Mucosa of gallbladder (tissue), 1 donor: ENCODE results near the gene ABI3BP. TPM values are rescaled to one million over a fixed set of nuclear protein-coding genes. Genes with fewer than 3 reads are reported as not detected.

ENCODE experiments used
- DNase-seq: peaks from one replicate; pipeline ENCODE4 v3.0.0-alpha.2; 2020; ENCODE audit warnings: low spot score
- total RNA-seq: library from RNA; stranded (reverse); gene quantifications from one replicate; pipeline ENCODE4 v1.2.1, GENCODE V29; 2021
- donor health status: DM: no; HTN: no; CAD: no.

ABI3BP gene
- total RNA-seq, 1 donor from 2014 or later, result 215 TPM

- DNase-seq, result no peak
Measured at GRCh38 chr3:100888881-100889280, 104.3 kb downstream of the ABI3BP start.

GRCh38 chr3:100882571-100882984 is 110.6 kb downstream of the ABI3BP start:
- DNase-seq, result no peak

GRCh38 chr3:100880845-100881244 is 112.4 kb downstream of the ABI3BP start:
- DNase-seq, result no peak

GRCh38 chr3:100880072-100880471 is 113.1 kb downstream of the ABI3BP start:
- DNase-seq, result no peak

- no peak for DNase-seq
Measured at GRCh38 chr3:100879195-100879810, 113.9 kb downstream of the ABI3BP start.

GRCh38 chr3:100877286-100877685 is 115.9 kb downstream of the ABI3BP start:
- DNase-seq, result no peak

- peak; percentile 76 for DNase-seq
Measured at GRCh38 chr3:100875239-100875638, 118.0 kb downstream of the ABI3BP start.

GRCh38 chr3:100873611-100874010 is 119.6 kb downstream of the ABI3BP start:
- no peak for DNase-seq

GRCh38 chr3:100871306-100871705 is 121.9 kb downstream of the ABI3BP start:
- DNase-seq, result no peak

GRCh38 chr3:100869787-100870186 is 123.4 kb downstream of the ABI3BP start:
- DNase-seq, result no peak

- no peak for DNase-seq
Measured at GRCh38 chr3:100868894-100869293, 124.3 kb downstream of the ABI3BP start.

- DNase-seq, result no peak
Measured at GRCh38 chr3:100868096-100868495, 125.1 kb downstream of the ABI3BP start.

- DNase-seq, result no peak
Measured at GRCh38 chr3:100865442-100865841, 127.8 kb downstream of the ABI3BP start.

GRCh38 chr3:100864471-100865250 is 128.6 kb downstream of the ABI3BP start:
- DNase-seq, result no peak

GRCh38 chr3:100857863-100858262 is 135.4 kb downstream of the ABI3BP start:
- DNase-seq, result no peak

- no peak for DNase-seq
Measured at GRCh38 chr3:100856821-100857220, 136.4 kb downstream of the ABI3BP start.

GRCh38 chr3:100852840-100853239 is 140.4 kb downstream of the ABI3BP start:
- no peak for DNase-seq

GRCh38 chr3:100850701-100851100 is 142.5 kb downstream of the ABI3BP start:
- no peak for DNase-seq

GRCh38 chr3:100850156-100850555 is 143.1 kb downstream of the ABI3BP start:
- no peak for DNase-seq

GRCh38 chr3:100844063-100844936 is 148.9 kb downstream of the ABI3BP start:
- DNase-seq, result no peak

- DNase-seq, result no peak
Measured at GRCh38 chr3:100838157-100838556, 155.1 kb downstream of the ABI3BP start.

- DNase-seq, result no peak
Measured at GRCh38 chr3:100836661-100837060, 156.6 kb downstream of the ABI3BP start.
